HL-60/S4 treated with phorbol 12-myristate 13-acetate at 8.2 ng/mL for 4 days and 3 days (cell line): Measurements from ENCODE around the gene MVB12A.

Source experiments
- in situ Hi-C: fragments of 300-500 bp; cut with MboI; formaldehyde crosslinking; loops from 2 replicates; pipeline ENCODE4 v1.15.0; 2022; ENCODE audit warnings: low sequenced_read_pairs

MVB12A gene

GRCh38 chr19:17470068-17470841 is 50.4 kb downstream of the MVB12A start, which contains the start of gene SLC27A1:
Gene SLC27A1 (plus strand): TSS chr19:17470524. CDS start chr19:17470541, 17 bp downstream.
- in situ Hi-C loops, result no loop called here

- in situ Hi-C loops, result no loop called here
These were observed 51.7 kb downstream of the MVB12A start for GRCh38 chr19:17471410-17472125.

GRCh38 chr19:17473041-17473440 is 53.2 kb downstream of the MVB12A start:
- in situ Hi-C loops, result no loop called here
